Testis (tissue), 2 donors: ENCODE measurements around the gene RNF225.

Experiments used
- POLR2A ChIP-seq: fragments of 450-650 bp; IDR thresholded peaks from one replicate; pipeline ENCODE4 v1.6.1; 2017; ENCODE audit warnings: antibody characterized with exemption, mild to moderate bottlenecking, moderate library complexity
- TF ChIP-seq, protein P1 (sequence below), 3 experiments: fragments of 450-650 bp in 2 of 3; fragments of 200-600 bp in 1 of 3; sonication (generic) in 1 of 3; IDR thresholded peaks; one replicate each; pipeline ENCODE4 v1.5.1; 2016 to 2019; ENCODE audit warnings: antibody characterized with exemption in 3 of 3, mild to moderate bottlenecking in 2 of 3, moderate library complexity in 1 of 3

DNA sequence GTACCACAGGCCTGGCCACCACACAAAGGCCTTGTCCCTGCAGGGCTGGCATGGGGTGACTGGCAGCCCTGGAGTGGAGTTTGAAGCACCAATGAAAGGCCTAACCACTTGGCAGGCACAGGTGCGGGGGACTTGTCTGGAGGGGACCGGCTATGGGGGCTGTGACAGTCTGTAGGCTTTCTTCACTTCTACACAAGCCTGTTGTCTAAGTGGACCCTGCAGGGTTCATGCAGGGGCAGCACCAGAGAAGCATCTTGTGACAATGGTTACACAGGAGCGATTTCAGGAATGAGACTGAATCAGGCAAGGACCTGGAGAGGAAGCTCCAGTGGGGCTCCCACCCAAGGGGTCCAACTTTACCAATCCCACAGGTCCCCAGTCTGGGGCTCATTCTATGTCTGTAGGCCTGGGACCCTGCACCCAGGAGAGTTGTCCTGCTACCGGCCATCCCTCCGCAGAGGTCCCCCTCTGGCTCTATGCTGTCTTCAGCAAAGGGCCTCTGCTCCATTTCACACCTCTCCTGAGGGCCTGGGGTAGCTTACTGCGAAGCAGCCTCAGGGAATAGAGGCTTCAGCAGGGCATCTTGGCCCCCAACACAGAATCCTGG, 12.4 kb upstream of the RNF225 start:
- no peak for TF ChIP-seq POLR2A
- TF ChIP-seq, protein P1, sequence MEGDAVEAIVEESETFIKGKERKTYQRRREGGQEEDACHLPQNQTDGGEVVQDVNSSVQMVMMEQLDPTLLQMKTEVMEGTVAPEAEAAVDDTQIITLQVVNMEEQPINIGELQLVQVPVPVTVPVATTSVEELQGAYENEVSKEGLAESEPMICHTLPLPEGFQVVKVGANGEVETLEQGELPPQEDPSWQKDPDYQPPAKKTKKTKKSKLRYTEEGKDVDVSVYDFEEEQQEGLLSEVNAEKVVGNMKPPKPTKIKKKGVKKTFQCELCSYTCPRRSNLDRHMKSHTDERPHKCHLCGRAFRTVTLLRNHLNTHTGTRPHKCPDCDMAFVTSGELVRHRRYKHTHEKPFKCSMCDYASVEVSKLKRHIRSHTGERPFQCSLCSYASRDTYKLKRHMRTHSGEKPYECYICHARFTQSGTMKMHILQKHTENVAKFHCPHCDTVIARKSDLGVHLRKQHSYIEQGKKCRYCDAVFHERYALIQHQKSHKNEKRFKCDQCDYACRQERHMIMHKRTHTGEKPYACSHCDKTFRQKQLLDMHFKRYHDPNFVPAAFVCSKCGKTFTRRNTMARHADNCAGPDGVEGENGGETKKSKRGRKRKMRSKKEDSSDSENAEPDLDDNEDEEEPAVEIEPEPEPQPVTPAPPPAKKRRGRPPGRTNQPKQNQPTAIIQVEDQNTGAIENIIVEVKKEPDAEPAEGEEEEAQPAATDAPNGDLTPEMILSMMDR (IDR thresholded peaks at IDR 0.05) = no peak
